ENCODE results near the gene RPAP3. TPM values are rescaled to one million over a fixed set of nuclear protein-coding genes. Genes with fewer than 3 reads are reported as not detected.

Gene RPAP3
- total and polyA plus RNA-seq, 2 experiments from 2014 or later = 31.4 to 69.9 TPM

DNA sequence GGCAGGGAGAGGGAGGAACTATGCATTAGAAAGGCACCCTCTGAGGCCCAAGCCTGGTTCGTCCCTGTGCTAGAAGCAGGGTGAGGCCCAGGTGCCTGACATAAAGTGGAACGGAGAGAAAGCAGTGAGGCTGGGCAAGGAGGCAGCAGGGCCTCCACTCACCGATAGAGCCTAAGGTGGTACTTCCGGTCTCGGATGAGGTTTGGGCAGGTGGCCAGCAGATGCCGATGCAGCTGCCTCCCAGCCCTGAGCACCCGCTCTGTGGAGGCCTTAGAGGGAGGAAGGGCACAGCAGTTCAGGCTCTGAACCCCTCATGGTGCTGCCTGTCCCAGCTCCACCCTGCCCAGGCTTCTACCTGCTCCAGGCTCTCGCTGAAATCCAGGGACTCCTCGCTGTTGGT is 45.7 kb upstream of the RPAP3 start (continued):
- TF ChIP-seq STAT1 (IDR thresholded peaks at IDR 0.05; ENCODE audit: unreplicated experiment) (no peak), ZNF114 (CRISPR knock-in tag; IDR thresholded peaks at IDR 0.05) (no peak), ZNF331 (CRISPR knock-in tag; IDR thresholded peaks at IDR 0.05; ENCODE audit: low read depth) (no peak), EZH2phosphoT487 (IDR thresholded peaks at IDR 0.05; ENCODE audit: unreplicated experiment) (no peak), NANOG (IDR thresholded peaks at IDR 0.05; ENCODE audit: borderline replicate concordance) (no peak), POLR2AphosphoS5 (IDR thresholded peaks at IDR 0.05; ENCODE audit: low read depth) (no peak), EZH2 (IDR thresholded peaks at IDR 0.05; ENCODE audit: low read depth, unreplicated experiment) (no peak)
- TF ChIP-seq, protein P1, sequence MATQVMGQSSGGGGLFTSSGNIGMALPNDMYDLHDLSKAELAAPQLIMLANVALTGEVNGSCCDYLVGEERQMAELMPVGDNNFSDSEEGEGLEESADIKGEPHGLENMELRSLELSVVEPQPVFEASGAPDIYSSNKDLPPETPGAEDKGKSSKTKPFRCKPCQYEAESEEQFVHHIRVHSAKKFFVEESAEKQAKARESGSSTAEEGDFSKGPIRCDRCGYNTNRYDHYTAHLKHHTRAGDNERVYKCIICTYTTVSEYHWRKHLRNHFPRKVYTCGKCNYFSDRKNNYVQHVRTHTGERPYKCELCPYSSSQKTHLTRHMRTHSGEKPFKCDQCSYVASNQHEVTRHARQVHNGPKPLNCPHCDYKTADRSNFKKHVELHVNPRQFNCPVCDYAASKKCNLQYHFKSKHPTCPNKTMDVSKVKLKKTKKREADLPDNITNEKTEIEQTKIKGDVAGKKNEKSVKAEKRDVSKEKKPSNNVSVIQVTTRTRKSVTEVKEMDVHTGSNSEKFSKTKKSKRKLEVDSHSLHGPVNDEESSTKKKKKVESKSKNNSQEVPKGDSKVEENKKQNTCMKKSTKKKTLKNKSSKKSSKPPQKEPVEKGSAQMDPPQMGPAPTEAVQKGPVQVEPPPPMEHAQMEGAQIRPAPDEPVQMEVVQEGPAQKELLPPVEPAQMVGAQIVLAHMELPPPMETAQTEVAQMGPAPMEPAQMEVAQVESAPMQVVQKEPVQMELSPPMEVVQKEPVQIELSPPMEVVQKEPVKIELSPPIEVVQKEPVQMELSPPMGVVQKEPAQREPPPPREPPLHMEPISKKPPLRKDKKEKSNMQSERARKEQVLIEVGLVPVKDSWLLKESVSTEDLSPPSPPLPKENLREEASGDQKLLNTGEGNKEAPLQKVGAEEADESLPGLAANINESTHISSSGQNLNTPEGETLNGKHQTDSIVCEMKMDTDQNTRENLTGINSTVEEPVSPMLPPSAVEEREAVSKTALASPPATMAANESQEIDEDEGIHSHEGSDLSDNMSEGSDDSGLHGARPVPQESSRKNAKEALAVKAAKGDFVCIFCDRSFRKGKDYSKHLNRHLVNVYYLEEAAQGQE (IDR thresholded peaks at IDR 0.05; ENCODE audit: unreplicated experiment) = no peak

GRCh38 chr12:47750916-47751470 is 45.2 kb upstream of the RPAP3 start:
- no peaks in the 10 kb centered on the region for H3F3A ChIP-seq (replicated peaks; ENCODE audit: low read depth)
- Mint-ChIP-seq H3K4me3 (no peak overlapping the region), H3K4me1 (peaks cover 48% of the 10 kb centered on the region), H3K9me3 (no peaks in the 10 kb centered on the region), H3K27ac (no peak overlapping the region), H3K36me3 (ENCODE audit: low read depth) (peaks cover 4% of the 10 kb centered on the region; the same call in 1 of the 3 replicates), H3K27me3 (ENCODE audit: insufficient read depth, low read depth, poor library complexity) (peaks cover 14% of the 10 kb centered on the region)
- no peak overlapping the region for H3K4me3 ChIP-seq
- no peak overlapping the region for H2AFZ ChIP-seq
- H3K9me2 ChIP-seq (ENCODE audit: insufficient read depth) = no peaks in the 10 kb centered on the region
- ATAC-seq (no peak), DNase-seq (ENCODE audit: low spot score) (no peak)
- H3K4me1 ChIP-seq (ENCODE audit: insufficient read depth) = peaks cover 16% of the 10 kb centered on the region
- H4K20me1 ChIP-seq (replicated peaks; ENCODE audit: insufficient read depth) = no peaks in the 10 kb centered on the region
- H3K36me3 ChIP-seq (ENCODE audit: insufficient read depth) = no peaks in the 10 kb centered on the region
- no peaks in the 10 kb centered on the region for H3K27me3 ChIP-seq (ENCODE audit: insufficient read depth)
- H3K4me2 ChIP-seq = no peak overlapping the region
- H3K27ac ChIP-seq (ENCODE audit: low read depth) = no peak overlapping the region
- H3K79me2 ChIP-seq (replicated peaks; ENCODE audit: insufficient read depth) = no peaks in the 10 kb centered on the region
- no peak for TF ChIP-seq NANOG (IDR thresholded peaks at IDR 0.05; ENCODE audit: borderline replicate concordance)
- TF ChIP-seq, protein P1 (IDR thresholded peaks at IDR 0.05; ENCODE audit: unreplicated experiment) = no peak
- no peak for TF ChIP-seq EZH2phosphoT487 (IDR thresholded peaks at IDR 0.05; ENCODE audit: unreplicated experiment)
- no peak for TF ChIP-seq EZH2 (IDR thresholded peaks at IDR 0.05; ENCODE audit: low read depth, unreplicated experiment)
- no peak for TF ChIP-seq ZNF331 (CRISPR knock-in tag; IDR thresholded peaks at IDR 0.05; ENCODE audit: low read depth)
- no peak for TF ChIP-seq STAT1 (IDR thresholded peaks at IDR 0.05; ENCODE audit: unreplicated experiment)
- TF ChIP-seq POLR2AphosphoS5 (IDR thresholded peaks at IDR 0.05; ENCODE audit: low read depth) = no peak
- TF ChIP-seq JUNB (IDR thresholded peaks at IDR 0.05; ENCODE audit: unreplicated experiment) = no peak
- TF ChIP-seq, protein P2, sequence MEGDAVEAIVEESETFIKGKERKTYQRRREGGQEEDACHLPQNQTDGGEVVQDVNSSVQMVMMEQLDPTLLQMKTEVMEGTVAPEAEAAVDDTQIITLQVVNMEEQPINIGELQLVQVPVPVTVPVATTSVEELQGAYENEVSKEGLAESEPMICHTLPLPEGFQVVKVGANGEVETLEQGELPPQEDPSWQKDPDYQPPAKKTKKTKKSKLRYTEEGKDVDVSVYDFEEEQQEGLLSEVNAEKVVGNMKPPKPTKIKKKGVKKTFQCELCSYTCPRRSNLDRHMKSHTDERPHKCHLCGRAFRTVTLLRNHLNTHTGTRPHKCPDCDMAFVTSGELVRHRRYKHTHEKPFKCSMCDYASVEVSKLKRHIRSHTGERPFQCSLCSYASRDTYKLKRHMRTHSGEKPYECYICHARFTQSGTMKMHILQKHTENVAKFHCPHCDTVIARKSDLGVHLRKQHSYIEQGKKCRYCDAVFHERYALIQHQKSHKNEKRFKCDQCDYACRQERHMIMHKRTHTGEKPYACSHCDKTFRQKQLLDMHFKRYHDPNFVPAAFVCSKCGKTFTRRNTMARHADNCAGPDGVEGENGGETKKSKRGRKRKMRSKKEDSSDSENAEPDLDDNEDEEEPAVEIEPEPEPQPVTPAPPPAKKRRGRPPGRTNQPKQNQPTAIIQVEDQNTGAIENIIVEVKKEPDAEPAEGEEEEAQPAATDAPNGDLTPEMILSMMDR (conservative IDR thresholded peaks at IDR 0.05; ENCODE audit: low read depth in 2 of 2) = no peak
- no peak for TF ChIP-seq ZNF114 (CRISPR knock-in tag; IDR thresholded peaks at IDR 0.05)
- TF ChIP-seq, protein P3, sequence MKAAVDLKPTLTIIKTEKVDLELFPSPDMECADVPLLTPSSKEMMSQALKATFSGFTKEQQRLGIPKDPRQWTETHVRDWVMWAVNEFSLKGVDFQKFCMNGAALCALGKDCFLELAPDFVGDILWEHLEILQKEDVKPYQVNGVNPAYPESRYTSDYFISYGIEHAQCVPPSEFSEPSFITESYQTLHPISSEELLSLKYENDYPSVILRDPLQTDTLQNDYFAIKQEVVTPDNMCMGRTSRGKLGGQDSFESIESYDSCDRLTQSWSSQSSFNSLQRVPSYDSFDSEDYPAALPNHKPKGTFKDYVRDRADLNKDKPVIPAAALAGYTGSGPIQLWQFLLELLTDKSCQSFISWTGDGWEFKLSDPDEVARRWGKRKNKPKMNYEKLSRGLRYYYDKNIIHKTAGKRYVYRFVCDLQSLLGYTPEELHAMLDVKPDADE (IDR thresholded peaks at IDR 0.05) = no peak

Data from GM23338 (cell line).